Measurements from ENCODE around the gene PTPRE.

Gene PTPRE

DNA sequence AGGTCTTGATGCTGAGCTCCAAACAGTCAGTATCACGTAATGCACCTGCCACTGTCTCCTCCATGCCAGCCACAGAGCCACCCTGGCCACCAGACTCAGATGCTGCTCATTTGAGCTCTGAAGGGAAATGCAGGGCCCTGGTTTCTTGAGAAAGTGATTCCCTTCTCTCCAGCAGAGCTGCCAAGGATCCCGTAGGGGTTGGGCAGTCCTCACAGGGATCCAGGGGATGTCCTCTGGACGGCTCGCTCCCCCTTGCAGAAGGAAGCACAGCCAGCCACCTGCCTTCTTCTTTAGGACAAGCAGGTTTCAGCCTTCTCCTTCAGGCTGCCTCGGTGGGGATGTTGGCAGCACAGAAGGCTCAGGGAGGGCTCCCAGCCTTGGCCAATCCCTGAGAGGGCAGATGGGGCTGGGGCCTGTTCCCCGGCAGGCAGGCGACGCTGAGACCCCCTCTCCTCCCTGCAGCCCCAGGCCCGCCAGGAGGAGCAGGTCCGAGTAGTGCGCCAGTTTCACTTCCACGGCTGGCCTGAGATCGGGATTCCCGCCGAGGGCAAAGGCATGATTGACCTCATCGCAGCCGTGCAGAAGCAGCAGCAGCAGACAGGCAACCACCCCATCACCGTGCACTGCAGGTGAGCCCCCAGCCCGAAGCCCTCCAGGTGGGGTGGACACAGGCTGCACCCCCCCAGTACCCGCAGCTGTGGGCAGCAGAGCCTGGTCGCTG lies 170.4 kb downstream of the PTPRE start:
- H3K27me3 ChIP-seq (ENCODE audit: insufficient read depth, low read depth, severe bottlenecking) = no peaks in the 10 kb centered on the region
- H3K27ac ChIP-seq = no peak overlapping the region
- H3K4me3 ChIP-seq (ENCODE audit: low read depth, low read length) = no peak overlapping the region
- DNase-seq = no peak
- H3K36me3 ChIP-seq = no peaks in the 10 kb centered on the region
- TF ChIP-seq, protein P1, sequence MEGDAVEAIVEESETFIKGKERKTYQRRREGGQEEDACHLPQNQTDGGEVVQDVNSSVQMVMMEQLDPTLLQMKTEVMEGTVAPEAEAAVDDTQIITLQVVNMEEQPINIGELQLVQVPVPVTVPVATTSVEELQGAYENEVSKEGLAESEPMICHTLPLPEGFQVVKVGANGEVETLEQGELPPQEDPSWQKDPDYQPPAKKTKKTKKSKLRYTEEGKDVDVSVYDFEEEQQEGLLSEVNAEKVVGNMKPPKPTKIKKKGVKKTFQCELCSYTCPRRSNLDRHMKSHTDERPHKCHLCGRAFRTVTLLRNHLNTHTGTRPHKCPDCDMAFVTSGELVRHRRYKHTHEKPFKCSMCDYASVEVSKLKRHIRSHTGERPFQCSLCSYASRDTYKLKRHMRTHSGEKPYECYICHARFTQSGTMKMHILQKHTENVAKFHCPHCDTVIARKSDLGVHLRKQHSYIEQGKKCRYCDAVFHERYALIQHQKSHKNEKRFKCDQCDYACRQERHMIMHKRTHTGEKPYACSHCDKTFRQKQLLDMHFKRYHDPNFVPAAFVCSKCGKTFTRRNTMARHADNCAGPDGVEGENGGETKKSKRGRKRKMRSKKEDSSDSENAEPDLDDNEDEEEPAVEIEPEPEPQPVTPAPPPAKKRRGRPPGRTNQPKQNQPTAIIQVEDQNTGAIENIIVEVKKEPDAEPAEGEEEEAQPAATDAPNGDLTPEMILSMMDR (IDR thresholded peaks at IDR 0.05; ENCODE audit: low read depth, low read length) = no peak
- H3K9me3 ChIP-seq (ENCODE audit: severe bottlenecking) = no peaks in the 10 kb centered on the region

DNA sequence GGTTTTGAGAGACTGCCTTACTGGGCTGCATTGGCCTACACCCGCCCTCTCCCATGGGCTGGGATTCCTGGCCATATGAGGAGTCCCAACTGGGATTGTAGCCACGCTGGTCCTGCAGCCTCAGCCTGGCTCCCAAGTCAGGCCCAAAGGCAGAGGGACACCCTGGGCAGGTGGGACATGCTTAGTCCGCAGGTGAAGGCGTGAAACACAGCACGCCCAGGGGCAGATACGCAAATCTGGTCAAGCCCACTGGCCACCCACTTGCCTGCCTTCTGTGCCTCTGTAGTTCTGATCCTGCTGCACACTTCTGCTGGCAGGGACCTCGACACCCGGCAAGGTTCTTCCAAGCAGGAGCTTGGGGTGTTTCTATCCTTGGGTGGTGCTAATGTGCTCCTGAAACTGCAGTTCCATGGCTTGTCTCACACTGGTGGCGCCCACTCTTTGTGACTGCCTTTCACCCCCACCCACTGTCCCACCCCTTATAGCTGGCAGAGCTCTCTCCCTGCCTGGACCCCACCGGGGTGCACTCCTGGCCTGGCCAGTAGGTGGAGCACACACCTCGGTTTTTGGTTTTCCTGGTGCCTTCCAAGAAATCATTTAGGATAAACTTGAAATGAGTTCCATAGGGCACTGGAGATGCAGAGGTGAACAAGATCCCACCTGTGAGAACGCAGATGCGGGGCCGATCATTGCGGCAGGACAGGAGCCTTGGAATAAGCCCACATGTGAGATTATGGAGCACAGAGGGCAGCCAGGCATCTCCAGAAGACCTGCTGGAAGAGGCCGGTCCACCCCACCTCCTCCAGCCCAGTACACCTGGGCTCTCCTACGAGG lies 171.4 kb downstream of the PTPRE start:
- Histone ChIP-seq H3K36me3 (no peaks in the 10 kb centered on the region), H3K27ac (no peak overlapping the region), H3K9me3 (ENCODE audit: severe bottlenecking) (no peaks in the 10 kb centered on the region), H3K27me3 (ENCODE audit: insufficient read depth, low read depth, severe bottlenecking) (no peaks in the 10 kb centered on the region), H3K4me3 (ENCODE audit: low read depth, low read length) (no peak overlapping the region)
- TF ChIP-seq, protein P1 (IDR thresholded peaks at IDR 0.05; ENCODE audit: low read depth, low read length) = peak; percentile 83
- peak; percentile 59 for DNase-seq

DNA sequence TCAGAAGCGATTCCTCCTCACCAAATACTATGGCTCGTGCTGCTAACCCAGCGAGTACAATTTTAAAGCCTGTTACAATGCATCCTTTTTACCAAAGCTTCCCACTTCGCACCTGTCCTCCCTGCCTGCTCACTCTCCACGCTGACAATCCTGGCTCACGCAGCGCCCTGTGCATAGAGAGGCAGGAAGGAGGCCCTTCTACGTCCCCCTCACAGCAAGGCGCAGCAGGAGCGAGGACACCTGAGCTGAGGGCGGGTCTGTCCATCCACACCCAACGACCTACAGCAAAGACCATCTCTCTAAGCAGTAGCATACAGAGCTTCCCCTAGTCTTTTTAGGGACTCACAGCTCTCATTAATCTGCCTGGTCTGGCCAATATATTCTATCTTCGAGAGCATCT lies 173.3 kb downstream of the PTPRE start:
- Histone ChIP-seq H3K9me3 (ENCODE audit: severe bottlenecking) (no peaks in the 10 kb centered on the region), H3K27ac (no peak overlapping the region), H3K36me3 (no peaks in the 10 kb centered on the region), H3K27me3 (ENCODE audit: insufficient read depth, low read depth, severe bottlenecking) (no peaks in the 10 kb centered on the region), H3K4me3 (ENCODE audit: low read depth, low read length) (no peak overlapping the region)
- TF ChIP-seq, protein P1 (IDR thresholded peaks at IDR 0.05; ENCODE audit: low read depth, low read length) = no peak
- no peak for DNase-seq

DNA sequence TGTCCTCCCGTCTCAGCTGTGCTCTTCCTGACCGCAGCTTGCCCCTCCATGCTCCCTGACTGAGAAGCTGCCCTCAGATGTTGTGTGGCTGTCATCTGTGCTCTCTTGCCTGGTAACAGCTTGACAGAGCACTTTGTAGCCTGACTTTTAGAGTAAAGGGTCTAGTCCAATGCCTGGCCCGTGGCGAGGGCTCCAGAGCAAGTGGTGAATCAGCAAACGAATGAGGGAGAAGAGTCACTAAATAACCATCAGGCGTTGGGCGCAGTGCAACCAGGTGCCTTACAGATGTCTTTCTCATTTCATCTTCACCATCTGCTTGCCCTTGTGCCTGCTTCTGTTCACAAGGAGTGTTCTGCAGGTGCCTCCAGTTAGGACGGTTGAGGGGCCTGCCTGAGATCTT lies 173.7 kb downstream of the PTPRE start:
- no peaks in the 10 kb centered on the region for H3K36me3 ChIP-seq
- TF ChIP-seq, protein P1 (IDR thresholded peaks at IDR 0.05; ENCODE audit: low read depth, low read length) = no peak

DNA sequence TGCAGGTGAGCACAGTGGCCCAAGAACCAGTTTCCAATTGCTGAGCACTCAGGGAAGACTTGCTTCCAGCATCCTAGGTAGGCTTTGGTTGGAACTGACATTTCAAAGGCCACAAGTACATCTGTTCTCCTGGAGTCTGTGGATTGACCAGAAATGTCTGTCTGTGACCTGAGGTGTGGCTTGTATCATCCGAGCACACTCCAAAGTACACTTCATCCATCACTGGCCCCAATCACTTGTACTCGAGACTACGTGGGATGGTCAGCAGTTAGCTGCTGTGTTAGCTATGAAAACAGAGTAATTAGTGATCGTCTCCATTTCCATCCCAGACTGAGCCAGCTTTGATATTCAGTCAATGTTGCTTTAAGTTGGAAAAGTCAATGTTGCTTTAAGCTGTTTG lies 174.3 kb downstream of the PTPRE start:
- no peak for DNase-seq
- Histone ChIP-seq H3K9me3 (ENCODE audit: severe bottlenecking) (no peaks in the 10 kb centered on the region), H3K27me3 (ENCODE audit: insufficient read depth, low read depth, severe bottlenecking) (no peaks in the 10 kb centered on the region), H3K27ac (no peak overlapping the region), H3K4me3 (ENCODE audit: low read depth, low read length) (no peak overlapping the region), H3K36me3 (no peaks in the 10 kb centered on the region)
- TF ChIP-seq, protein P1 (IDR thresholded peaks at IDR 0.05; ENCODE audit: low read depth, low read length) = no peak

More for the DNA sequence above, 173.7 kb downstream of the PTPRE start:
- DNase-seq = no peak
- H3K9me3 ChIP-seq (ENCODE audit: severe bottlenecking) = no peaks in the 10 kb centered on the region
- H3K27me3 ChIP-seq (ENCODE audit: insufficient read depth, low read depth, severe bottlenecking) = no peaks in the 10 kb centered on the region
- H3K4me3 ChIP-seq (ENCODE audit: low read depth, low read length) = no peak overlapping the region
- H3K27ac ChIP-seq = no peak overlapping the region
